Jurkat, Clone E6-1 (cell line): ENCODE results near the gene LSS.
"Not testable (repeated sequence)": the region's sequence is repeated elsewhere in the genome, so short reads cannot be mapped to it uniquely, and the experiment has no call there.

Experiments
- DNase-seq: peaks from one replicate; pipeline ENCODE4 v3.0.0-alpha.2; 2011; ENCODE audit warnings: low read depth, low spot score
- H3K4me3 ChIP-seq: 2 replicates; pipeline ENCODE4 v1.5.1; 2011; ENCODE audit warnings: mild to moderate bottlenecking, low read length, control low read depth, moderate library complexity

Gene LSS

GRCh38 chr21:46180778-46181391 is 47.7 kb downstream of the LSS start:
- H3K4me3 ChIP-seq, result no peak overlapping the region
- no peak for DNase-seq

DNA sequence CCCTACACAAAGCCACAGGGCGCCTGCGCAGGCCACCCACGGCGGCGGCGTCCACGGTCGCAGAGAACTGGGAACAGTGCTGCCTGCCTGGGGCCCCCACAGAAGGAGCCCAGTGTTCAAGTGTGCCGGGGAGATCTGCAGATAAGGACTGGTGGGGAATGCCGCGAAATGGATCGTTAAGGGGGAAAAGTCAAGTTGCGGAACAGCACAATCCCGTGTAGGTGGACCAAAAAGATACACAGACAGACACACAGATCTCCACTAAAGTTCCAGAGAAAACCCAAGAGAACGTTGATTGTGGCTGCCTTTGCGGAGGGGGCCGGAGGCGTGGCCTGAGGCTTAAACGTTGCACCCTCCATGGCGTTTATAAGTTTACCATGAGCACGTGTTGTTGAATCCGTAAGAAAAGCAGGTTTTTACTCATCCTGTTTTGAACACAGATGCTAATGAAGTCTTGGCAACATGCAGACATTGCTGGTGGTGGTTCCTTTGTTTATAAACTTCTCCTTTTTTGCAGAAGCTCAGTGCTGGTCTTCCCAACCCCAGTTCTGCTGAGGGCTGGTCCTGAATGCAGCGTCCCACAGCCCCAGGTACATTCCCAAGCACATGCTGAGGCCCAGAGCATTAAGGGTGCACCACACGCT is 48.4 kb downstream of the LSS start:
- H3K4me3 ChIP-seq, result no peak overlapping the region
- no peak for DNase-seq

GRCh38 chr21:46179708-46180078 is 48.9 kb downstream of the LSS start:
- no peak for DNase-seq
- no peak overlapping the region for H3K4me3 ChIP-seq

GRCh38 chr21:46178961-46179360 is 49.6 kb downstream of the LSS start:
- H3K4me3 ChIP-seq, result no peak overlapping the region
- no peak for DNase-seq

GRCh38 chr21:46176443-46177129 is 52.0 kb downstream of the LSS start:
- not testable (repeated sequence) for H3K4me3 ChIP-seq, DNase-seq

DNA sequence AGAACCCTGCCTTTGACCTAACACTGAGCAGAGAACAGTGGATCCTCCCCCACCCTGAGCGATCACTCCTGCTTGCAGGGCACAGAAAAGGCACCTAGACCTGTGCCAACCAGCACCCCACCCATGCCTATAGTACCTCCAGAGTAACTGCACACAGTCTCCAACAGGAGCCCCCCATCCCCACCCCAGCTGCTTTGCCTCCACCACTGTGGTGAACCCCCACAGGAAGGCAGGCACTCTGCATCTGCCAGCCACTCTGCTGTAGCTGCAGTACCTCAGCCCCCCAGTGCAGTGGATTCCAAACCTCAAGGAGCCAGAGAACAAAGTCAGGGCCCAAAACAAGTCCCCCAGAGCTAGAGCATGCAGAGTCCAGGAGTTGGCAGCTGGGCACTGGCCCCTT is 55.0 kb downstream of the LSS start:
- no peak overlapping the region for H3K4me3 ChIP-seq
- DNase-seq, result no peak

DNA sequence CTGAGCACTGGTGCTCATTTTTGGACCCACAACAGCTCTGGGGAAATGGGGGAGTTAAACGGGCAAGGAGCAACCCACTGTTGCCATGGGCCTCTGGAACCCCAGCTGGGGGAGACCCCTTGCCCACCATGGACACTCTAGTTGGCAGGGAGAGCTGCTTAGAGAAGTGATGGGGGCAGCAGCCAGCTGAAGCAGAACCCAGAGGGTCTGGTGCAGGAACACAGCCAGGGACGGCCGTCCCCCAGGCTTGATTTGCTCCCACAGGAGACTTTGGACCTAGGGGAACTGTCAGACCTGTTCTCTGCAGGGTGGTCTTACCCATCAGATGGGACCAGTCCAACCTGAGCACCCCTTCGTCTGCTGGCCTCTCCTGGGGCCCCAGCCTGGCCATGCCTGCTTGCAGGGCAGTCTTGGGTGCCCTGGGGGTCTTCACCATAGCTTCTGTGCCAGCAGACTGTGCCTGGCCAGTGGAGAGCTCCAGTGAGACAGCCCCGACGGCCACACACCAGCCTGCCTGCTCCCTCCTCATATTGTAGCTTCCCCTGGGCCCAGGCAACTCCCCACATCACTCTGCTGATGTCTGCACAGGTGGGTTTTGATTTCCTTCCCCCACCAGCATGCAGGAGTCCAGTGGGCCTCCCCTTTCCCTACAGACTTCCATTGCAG is 55.6 kb downstream of the LSS start:
- H3K4me3 ChIP-seq, result no peak overlapping the region
- no peak for DNase-seq

GRCh38 chr21:46171996-46172862 is 56.3 kb downstream of the LSS start:
- H3K4me3 ChIP-seq, result no peak overlapping the region
- DNase-seq, result no peak

DNA sequence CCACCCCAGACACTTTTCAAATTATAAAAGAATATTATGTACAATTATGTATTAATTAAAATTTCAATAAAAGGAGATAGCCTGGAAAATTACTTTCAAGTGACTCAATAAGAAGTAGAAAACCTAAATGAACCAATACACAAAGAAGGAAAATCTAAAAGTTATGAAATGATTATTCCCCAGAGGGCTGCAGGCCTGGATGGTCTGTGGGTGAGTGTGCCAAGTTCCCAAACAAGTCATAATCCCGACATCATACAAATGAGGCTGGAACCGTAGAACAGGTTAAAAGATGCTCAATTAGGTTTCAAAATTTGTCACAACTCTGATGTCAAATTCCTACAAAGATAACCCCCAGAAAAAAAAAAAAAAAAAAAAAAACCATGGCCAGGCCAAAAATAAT is 57.0 kb downstream of the LSS start:
- H3K4me3 ChIP-seq, result no peak overlapping the region
- DNase-seq, result no peak

- not testable (repeated sequence) for H3K4me3 ChIP-seq, DNase-seq
Measured at GRCh38 chr21:46170436-46171193, 58.0 kb downstream of the LSS start.

- H3K4me3 ChIP-seq, result no peak overlapping the region
- no peak for DNase-seq
Measured at GRCh38 chr21:46168659-46169386, 59.8 kb downstream of the LSS start.

DNA sequence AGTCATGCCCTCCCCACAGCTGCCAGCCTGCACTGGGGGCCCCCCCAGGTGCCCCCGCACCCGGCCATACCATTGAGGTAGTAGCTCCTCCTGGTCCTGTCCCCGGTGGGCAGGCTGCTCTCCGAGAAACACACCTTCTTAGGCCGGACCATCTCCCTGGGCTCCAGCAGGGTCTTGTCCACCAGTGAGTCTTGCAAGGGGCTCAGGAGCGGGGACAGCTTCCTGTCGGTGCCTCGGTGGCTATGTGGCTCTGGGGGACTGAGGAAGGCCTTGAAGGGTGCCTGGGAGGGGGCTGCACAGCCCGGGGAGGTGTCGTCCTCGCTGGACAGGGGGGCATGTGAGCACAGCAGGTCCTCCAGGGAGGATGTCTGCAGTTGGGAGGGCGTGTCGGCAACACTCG is 60.3 kb downstream of the LSS start:
- H3K4me3 ChIP-seq, result no peak overlapping the region
- no peak for DNase-seq

DNA sequence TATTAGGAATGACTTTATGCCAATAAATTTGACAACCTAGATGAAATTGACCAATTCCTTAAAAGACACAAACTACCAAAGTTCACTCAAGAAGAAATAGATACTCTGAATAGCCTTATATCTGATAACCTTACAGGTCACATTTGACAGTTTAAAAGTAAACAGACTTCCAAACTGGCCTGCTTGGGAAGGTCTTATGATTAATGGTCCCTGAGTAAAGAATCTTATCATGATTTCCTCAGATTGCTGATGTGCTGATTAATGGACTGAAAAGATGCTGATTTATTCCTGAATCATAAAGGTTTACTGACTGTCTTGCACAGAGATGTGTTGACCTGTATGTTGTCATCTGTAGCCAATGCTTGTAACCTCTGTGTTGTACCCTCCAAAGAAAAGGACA is 63.5 kb downstream of the LSS start:
- no peak overlapping the region for H3K4me3 ChIP-seq
- DNase-seq, result no peak

- no peak for DNase-seq
Measured at GRCh38 chr21:46163380-46163779, 65.2 kb downstream of the LSS start.

DNA sequence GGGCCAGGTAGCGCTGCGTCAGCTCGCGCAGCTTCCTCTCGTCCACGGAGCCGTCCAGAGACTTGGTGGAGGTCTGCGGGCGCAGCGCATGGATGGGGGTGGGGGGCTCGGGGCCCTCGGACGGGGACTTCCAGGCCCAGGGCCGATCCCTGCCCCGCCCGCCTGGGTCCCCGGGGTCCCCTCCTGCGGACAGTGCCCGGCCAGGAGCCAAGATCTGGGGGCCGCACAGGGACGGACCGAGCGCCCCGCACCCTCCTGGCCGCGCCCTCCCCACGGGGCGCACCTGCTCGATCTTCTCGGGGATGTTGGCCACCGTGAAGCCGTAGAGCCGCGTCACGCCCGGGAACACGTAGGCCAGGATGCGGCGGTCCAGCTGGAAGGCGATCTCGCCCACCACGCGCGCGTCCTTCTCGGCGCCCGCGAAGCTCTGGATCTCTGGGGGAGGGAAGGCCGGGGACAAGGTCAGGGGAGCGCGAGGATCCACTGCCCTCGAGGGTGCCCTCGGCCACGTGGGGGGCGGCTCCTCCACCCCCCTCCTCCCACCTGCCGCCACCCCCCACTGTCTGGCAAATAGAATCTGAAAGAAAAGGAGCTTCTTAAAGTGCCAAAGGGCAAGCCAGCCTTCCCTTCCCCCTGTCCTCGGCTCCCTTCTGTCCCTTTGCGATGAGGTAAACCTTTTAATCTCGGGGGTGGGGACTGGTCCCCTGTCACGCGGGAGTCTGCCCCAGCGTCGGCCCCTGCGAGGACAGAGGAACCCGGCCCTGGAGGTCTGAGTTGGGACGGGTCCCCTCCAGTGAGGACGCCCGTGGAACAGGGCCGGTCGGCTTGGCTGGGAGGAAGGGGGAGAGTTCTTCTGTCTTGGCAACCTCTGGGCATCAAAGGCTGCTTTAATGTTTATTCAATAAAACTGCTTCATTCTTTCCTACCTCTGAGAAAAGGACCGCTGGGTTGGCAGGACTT is 66.7 kb downstream of the LSS start:
- H3K4me3 ChIP-seq, result no peak overlapping the region
- DNase-seq, result no peak

More at GRCh38 chr21:46163380-46163779, 65.2 kb downstream of the LSS start:
- no peak overlapping the region for H3K4me3 ChIP-seq

- no peak for DNase-seq
- no peak overlapping the region for H3K4me3 ChIP-seq
Measured at GRCh38 chr21:46160907-46161632, 67.5 kb downstream of the LSS start.

GRCh38 chr21:46160657-46160906 is 68.0 kb downstream of the LSS start:
- no peak for DNase-seq
- no peak overlapping the region for H3K4me3 ChIP-seq
